GM18907 (cell line): Measurements from ENCODE around the gene PER1.

ENCODE experiments used
- ATAC-seq: cut with Tn5 transposase; IDR thresholded peaks from one replicate; pipeline ENCODE4 v1.9.1; 2021; ENCODE audit warnings: mild to moderate bottlenecking, moderate library complexity; ENCODE audit not compliant: unreplicated experiment

PER1 gene

DNA sequence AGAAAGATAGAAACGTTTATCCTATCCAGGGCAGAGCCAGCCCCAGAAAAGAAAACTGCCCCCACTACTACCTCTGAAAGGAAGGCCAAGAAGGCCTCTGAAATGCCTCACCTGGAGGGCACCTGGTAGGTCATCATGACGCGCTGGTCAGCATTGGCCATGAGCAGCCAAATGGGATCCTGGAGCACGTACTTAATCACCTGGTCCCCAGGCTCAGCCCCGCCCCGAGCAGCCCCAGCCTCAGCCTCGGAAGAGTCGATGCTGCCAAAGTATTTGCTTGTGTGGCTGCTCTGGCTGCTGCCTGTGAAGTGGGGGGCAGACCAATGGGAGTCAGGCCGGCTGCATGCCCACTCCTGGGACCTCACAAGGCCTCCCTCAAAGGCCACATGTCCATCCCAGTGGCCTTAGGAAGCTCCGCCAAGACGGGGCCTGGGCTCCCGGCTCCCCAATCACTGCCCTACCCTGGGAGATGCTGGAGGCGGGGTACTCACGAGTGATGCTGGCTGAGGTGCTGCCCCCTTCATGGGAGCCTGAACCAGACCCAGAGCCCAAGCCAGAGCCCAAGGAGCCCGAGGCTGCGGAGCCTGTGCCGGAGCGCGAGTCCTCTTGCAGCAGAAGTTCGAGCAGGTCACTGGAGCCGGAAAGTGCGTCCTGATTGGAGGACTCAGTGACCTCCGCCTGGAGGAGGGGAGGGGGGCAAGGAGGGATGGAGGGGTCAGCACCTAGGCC, 9.9 kb downstream of the PER1 start:
- no peak for ATAC-seq

DNA sequence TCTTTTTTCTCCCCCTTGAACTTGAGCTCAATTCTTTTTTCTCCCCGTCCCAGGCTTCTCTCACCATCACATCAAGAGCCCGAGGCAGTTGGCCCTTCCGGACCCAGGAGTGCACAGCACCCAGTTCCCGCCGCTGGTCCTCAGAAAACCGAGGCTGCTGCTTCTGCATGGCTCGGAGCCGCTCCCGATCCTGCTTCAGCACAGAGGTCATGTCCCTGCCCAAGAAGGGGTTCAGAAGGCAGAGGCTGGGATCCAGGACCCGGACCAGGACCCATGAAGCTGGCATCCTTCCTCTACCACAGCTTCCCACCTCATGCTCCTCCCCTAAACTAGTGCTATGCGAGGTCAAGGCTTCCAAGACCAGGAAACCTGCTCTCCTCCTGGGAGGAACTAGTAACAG, 10.5 kb downstream of the PER1 start:
- ATAC-seq: no peak

DNA sequence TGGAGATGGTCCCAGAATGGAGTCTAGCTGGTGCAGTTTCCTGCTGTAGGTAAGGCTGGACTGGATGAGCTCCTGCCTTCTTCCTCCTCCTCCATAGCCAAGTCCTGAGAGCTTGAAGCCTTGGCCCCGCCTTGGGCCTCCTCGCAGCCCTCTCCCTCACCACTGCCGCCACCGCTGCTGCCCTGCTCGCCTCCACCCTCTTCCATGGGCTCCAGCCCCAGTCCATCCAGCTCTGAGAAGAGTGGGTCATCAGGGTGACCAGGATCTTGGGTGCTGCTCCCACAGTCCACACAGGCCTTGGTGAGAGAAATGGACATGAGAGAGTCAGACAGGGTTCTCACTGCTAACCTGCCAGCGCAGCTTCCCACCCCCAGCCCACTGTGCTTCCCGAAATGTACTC, 11.2 kb downstream of the PER1 start:
- no peak for ATAC-seq

- no peak for ATAC-seq
Observed at GRCh38 chr17:8140065-8141029, 11.9 kb downstream of the PER1 start.

DNA sequence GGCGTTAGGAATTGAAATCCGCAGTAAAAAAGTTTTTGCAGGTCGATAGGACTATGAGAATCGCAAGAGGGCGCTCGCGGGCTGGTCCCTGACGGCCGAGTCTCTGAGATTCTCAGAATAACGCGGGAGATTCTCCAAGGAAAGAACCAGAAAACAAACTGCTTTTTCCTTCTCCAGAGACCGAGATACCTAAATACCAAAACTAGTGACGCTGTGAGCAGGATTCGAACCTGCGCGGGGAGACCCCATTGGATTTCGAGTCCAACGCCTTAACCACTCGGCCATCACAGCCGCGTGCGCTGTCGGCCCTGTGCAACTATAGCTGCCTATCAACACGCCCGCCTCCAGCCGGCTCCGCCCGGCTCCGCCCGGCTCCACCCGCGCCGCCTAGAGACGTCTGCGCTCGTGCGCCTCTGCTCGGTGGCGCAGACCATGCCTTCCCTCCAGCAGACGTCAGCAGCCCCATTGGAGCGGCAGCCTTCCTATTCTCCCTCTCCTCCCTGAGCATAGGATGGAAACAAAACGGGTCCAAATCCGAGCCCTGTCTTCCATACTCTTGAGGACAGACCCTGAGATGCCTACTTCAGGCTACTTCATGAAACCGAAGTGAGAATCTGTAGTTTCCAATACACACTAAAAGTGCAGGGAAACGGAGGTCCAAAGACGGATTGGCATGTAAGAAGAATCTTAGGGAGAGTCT, 13.4 kb downstream of the PER1 start:
- ATAC-seq: peak; percentile 82

GRCh38 chr17:8138374-8138671, 13.9 kb downstream of the PER1 start:
- peak; percentile 6 for ATAC-seq

DNA sequence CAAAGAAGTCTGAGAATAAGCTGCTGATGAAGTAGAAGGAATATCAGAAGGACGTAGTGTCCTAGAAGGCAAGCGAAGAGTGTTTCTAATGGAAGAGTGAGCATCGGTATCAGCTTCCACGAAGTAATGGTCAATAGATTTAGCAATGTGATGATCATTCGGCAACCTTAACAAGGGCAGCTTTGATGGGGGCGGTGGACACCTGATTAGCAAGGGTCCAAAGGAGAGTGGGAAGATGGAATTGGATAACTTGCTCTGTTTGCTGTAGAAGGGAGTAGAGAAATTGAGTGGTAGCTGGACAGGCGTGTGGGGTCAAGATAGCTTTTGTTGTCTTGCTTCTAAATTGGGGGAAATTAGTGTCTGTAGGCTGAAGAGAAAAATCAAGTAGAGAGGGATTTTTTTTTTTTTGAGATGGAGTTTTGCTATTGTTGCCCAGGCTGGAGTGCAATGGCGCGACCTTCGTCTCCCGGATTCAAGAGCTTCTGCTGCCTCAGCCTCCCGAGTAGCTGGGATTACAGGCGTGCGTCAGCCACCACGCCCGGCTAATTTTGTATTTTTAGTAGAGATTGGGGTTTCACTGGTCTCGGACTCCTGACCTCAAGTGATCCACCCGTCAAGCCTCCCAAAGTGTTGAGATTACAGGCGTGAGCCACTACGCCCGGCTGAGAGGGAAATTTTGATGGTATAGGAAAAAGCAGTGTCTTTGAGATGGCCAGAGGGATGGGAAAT, 14.4 kb downstream of the PER1 start:
- no peak for ATAC-seq

- ATAC-seq: no peak
Observed at GRCh38 chr17:8133941-8134340, 18.3 kb downstream of the PER1 start.

GRCh38 chr17:8133399-8133798, 18.8 kb downstream of the PER1 start:
- no peak for ATAC-seq

- no peak for ATAC-seq
Observed at GRCh38 chr17:8131844-8132441, 20.3 kb downstream of the PER1 start.

DNA sequence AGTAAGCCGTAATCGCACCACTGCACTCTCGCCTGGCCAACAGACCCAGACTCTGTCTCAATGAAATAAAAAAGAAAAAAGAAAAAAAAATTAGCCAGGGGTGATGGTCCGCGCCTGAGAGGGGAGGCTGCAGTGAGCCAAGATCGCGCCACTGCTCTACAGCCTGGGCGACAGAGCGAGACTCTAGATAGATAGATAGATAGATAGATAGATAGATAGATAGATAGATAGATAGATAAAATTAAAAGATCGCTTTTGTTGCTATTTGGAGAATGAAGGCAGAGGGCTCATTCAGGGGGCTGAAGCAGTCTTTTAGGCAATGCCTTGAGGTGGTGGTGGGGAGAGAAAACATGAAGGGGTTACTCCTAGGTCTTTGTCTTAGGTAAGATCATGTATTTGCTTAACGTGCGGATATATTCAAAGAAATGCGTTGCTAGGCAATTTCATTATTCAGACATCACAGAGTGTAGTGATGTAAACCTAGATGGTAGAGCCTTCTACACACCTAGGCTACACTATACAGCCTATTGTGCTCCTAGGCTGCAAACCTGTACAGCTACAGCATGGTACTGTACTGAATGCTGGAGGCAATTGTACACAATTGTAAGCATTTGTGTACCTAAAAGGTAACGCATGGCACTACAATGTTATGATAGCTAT, 23.9 kb downstream of the PER1 start:
- ATAC-seq: no peak

- ATAC-seq: no peak
Observed at GRCh38 chr17:8126491-8127066, 25.6 kb downstream of the PER1 start.

DNA sequence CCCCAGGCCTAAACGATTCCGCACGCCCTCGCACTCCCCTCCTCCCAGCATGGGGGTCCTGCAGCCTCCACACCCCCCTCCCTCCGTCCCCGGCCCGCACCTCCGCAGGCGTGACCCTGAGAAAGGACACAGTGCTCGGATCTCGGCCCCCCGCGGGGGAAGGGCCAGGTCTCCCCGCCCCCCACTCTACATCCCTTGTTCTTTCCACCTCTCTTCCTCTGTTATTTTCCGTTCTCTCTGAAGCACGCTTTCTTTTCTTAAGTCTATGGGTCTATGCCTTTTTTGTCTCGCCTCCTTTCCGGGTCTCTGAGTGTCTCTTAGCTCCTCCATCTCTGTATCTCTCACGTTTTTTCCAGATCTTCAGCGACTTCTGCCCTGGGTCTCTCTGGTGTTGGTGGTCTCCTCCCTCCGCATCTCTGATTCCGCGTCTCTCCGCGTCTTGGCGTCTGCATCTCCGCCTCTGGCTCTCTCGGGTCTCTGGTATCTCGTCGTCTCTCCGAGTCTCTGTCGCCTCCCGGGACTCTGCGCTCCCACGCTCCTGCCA, 26.2 kb downstream of the PER1 start:
- no peak for ATAC-seq

DNA sequence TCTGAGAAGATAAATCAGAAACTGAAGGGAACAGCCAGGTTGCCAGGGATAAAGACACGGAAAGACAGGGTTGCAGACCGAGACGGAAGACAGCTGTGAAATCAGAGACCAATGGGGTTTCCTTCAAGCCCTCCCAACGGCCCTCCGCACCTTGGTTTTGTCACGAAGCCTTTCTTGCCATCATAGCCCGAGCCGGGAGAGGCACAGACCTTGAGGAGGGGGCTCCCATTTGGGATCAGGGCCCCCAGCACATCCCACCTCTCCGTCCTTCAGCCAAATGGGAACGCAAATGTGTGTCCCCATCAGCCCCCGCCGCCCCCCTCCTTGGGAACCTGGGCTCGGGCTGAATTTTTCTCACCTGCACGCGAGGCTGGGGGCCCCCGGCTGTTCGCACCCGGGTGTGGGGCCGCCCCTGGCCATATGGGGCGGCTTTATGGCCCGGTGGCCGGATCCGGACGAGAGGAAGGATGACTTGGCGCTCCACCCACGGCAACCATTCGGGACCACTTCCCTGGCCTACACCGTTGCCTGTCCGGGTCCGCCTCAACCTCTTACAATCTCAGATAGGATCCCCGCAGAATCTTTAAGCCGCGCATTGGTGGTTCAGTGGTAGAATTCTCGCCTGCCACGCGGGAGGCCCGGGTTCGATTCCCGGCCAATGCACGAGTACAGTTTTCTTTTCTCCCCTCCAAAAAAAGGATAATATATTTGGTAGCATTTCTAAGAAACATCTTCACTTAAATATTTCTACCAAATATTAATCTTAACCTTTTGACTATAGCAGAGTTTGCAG, 26.9 kb downstream of the PER1 start:
- peak; percentile 24 for ATAC-seq

DNA sequence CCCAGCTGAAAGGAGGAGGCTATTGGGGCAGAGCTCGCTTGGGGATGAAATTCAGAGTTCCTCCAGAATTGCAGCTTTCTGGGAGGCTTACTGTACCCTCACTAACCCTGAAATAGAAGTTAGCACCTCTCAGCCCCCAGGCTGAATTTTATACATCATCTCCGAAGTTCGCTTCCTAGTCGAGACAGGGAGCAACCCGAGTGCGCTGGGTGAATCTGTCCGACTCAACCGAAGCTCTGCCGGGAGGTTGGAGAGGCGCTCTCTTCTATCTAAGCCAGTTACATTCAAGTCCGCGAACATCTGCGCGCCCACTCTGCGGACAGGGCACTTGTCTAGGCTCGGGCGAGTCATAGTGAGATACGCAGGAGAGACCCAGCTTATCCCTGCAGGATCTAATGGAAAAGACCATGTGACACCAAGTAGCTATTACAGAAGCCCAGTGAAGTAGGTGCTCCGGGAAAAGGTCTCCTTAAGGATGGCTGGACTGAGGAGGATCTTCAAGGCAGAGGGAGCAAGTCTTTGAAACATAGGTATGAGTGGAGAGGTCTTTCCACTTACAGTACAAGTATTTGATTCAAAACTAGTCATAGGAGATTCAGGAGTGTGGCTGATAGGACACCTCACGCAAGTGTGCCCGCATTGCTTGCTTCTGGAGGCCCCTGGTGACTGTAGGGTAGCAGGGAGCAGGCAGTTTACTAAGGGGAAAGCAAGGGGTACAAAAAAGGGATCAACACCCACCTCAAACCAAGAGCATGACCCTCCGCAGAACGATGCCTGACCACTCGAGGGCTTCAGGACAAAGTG, 27.7 kb downstream of the PER1 start:
- no peak for ATAC-seq

GRCh38 chr17:8123695-8124349, 28.4 kb downstream of the PER1 start, which contains the start of gene HES7:
HES7 (minus strand) TSS chr17:8124106; CDS start chr17:8124084, 22 bp downstream.
- no peak for ATAC-seq
